ENCODE measurements around the gene ENPP6.

ENPP6 gene

GRCh38 chr4:184094532-184095159 is 123.0 kb downstream of the ENPP6 start:
- Mint-ChIP-seq H3K9me3 (no peaks in the 10 kb centered on the region), H3K36me3 (ENCODE audit: low read depth) (no peaks in the 10 kb centered on the region), H3K4me3 (no peak overlapping the region), H3K4me1 (ENCODE audit: low read depth) (peaks cover 5% of the 10 kb centered on the region), H3K27me3 (no peaks in the 10 kb centered on the region), H3K27ac (no peak overlapping the region)
- intact Hi-C loops (cut with micrococcal nuclease) = no loop called here

DNA sequence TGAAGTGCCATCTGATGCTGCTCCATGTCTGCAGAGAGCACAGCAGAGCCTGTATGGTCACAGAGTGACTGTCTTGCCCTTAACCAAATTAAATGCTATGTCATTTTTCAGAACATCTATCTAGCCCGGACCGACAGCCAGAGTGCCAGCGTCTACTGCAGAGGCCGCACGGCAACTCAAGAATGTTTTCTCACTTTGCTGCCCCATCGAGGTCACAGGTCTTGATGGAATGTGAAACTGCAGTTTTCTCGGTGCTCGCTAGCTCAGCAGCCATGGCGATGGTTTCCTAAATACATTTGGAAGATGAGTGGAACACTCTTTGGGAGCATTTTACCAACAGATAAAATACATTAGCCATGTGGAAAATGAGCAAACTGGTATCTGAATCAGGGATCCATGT is 125.7 kb downstream of the ENPP6 start:
- no peak overlapping the region for H3K27ac Mint-ChIP-seq
- no peaks in the 10 kb centered on the region for H3K9me3 Mint-ChIP-seq
- H3K27me3 Mint-ChIP-seq = peaks cover 7% of the 10 kb centered on the region
- H3K4me1 Mint-ChIP-seq (ENCODE audit: low read depth) = peaks cover under 1% of the 10 kb centered on the region
- H3K4me3 Mint-ChIP-seq = no peak overlapping the region
- no peaks in the 10 kb centered on the region for H3K36me3 Mint-ChIP-seq (ENCODE audit: low read depth)
- intact Hi-C loops (cut with micrococcal nuclease) = no loop called here

DNA sequence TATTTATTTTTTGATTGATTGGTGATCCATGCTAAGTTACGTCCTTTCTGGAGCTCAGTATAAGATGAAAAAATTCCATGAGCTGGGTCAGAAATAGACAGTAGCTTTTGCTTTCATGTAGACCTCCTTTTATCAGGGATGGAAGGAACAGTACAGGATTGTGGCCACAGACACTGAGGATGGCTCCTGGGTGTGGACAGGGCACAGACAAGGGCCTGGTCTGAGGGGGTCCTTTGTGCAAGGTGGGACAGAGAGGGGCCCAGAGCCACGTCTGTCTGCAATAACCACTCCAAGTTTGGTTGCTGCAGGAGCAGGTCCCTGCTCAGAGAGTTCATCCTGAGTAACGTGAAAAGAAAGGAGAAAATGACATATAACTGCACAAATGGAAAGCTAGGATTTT is 127.1 kb downstream of the ENPP6 start:
- intact Hi-C loops (cut with micrococcal nuclease) = no loop called here
- no peak overlapping the region for H3K27ac Mint-ChIP-seq
- no peaks in the 10 kb centered on the region for H3K9me3 Mint-ChIP-seq
- H3K4me1 Mint-ChIP-seq (ENCODE audit: low read depth) = no peaks in the 10 kb centered on the region
- peaks cover 7% of the 10 kb centered on the region for H3K27me3 Mint-ChIP-seq
- no peaks in the 10 kb centered on the region for H3K36me3 Mint-ChIP-seq (ENCODE audit: low read depth)
- H3K4me3 Mint-ChIP-seq = no peak overlapping the region

- H3K36me3 Mint-ChIP-seq (ENCODE audit: low read depth) = no peaks in the 10 kb centered on the region
- intact Hi-C loops (cut with micrococcal nuclease) = no loop called here
- H3K4me3 Mint-ChIP-seq = no peak overlapping the region
- H3K27ac Mint-ChIP-seq = no peak overlapping the region
- H3K4me1 Mint-ChIP-seq (ENCODE audit: low read depth) = no peaks in the 10 kb centered on the region
- H3K27me3 Mint-ChIP-seq = peaks cover 6% of the 10 kb centered on the region
- no peaks in the 10 kb centered on the region for H3K9me3 Mint-ChIP-seq
These were observed 137.0 kb downstream of the ENPP6 start for GRCh38 chr4:184080674-184081073.

GRCh38 chr4:184074677-184075388 is 142.8 kb downstream of the ENPP6 start:
- H3K27me3 Mint-ChIP-seq = peaks cover 2% of the 10 kb centered on the region
- no peak overlapping the region for H3K27ac Mint-ChIP-seq

GRCh38 chr4:184067931-184068554 is 149.6 kb downstream of the ENPP6 start:
- Mint-ChIP-seq H3K4me3 (no peak overlapping the region), H3K4me1 (ENCODE audit: low read depth) (no peaks in the 10 kb centered on the region), H3K36me3 (ENCODE audit: low read depth) (no peaks in the 10 kb centered on the region), H3K9me3 (peaks cover 13% of the 10 kb centered on the region), H3K27ac (no peak overlapping the region), H3K27me3 (peaks cover 1% of the 10 kb centered on the region)
- intact Hi-C loops (cut with micrococcal nuclease) = no loop called here

More at GRCh38 chr4:184074677-184075388, 142.8 kb downstream of the ENPP6 start:
- H3K4me3 Mint-ChIP-seq = no peak overlapping the region
- H3K36me3 Mint-ChIP-seq (ENCODE audit: low read depth) = no peaks in the 10 kb centered on the region
- peaks cover 18% of the 10 kb centered on the region for H3K9me3 Mint-ChIP-seq
- no peaks in the 10 kb centered on the region for H3K4me1 Mint-ChIP-seq (ENCODE audit: low read depth)
- intact Hi-C loops (cut with micrococcal nuclease) = no loop called here

DNA sequence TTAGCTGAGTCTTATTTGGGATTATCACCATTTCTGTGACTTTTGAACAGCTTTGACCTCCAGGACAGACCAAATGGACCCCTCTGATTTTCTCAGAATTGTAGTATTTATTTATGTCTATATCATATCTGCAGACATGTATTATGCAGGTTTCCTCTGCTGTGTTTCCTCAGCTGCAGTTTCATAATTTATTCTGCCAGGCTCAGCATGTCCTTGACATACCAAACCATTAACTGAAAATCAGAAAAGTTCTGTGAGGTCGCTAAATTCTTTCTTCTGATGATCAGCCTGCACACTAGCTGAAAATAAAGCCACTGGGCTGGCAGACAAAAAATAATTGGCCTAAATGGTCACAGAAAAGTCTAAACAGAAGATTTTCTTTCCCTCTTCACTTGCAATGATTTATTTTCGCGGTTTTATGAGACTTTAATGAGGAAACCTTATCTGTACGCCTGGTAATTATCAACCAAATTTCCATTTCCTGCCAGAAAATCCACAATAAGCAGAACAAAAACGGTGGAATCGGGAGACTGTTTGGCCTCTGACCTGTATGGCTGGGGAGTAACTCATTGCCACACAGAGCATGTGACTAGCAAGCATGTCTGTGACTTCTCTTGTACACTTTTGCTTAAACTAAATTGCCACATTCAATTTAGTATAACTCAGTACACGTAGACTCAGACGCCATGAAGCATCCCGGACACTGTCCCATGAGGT is 150.9 kb downstream of the ENPP6 start:
- H3K27ac Mint-ChIP-seq = no peak overlapping the region
- H3K9me3 Mint-ChIP-seq = peaks cover 5% of the 10 kb centered on the region
- H3K4me1 Mint-ChIP-seq (ENCODE audit: low read depth) = no peaks in the 10 kb centered on the region
- no peaks in the 10 kb centered on the region for H3K36me3 Mint-ChIP-seq (ENCODE audit: low read depth)
- intact Hi-C loops (cut with micrococcal nuclease) = no loop called here
- H3K4me3 Mint-ChIP-seq = no peak overlapping the region
- H3K27me3 Mint-ChIP-seq = peaks cover 1% of the 10 kb centered on the region

- intact Hi-C loops (cut with micrococcal nuclease) = no loop called here
- Mint-ChIP-seq H3K9me3 (no peaks in the 10 kb centered on the region), H3K36me3 (ENCODE audit: low read depth) (no peaks in the 10 kb centered on the region), H3K27me3 (peaks cover 1% of the 10 kb centered on the region), H3K27ac (no peak overlapping the region), H3K4me3 (no peak overlapping the region), H3K4me1 (ENCODE audit: low read depth) (no peaks in the 10 kb centered on the region)
These were observed 152.8 kb downstream of the ENPP6 start for GRCh38 chr4:184064877-184065276.

DNA sequence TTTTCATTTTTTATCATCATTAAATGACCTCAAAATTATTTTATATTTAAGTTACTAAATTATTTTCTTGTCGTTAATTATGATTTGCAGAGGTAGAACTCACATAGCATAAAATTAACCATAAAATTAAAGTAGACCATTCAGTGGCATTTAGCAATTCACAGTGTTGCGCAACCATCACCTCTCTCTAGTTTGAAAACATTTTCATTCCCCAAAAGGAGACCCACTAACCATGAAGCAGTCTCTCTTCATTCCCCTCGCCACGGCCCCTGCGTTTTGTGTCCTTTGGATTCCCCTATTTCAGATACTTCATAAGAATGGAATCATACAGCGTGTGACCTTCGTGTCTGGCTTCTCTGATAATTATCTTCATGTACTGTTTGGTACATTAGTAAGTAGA is 154.9 kb downstream of the ENPP6 start:
- H3K36me3 Mint-ChIP-seq (ENCODE audit: low read depth) = no peaks in the 10 kb centered on the region
- no peak overlapping the region for H3K4me3 Mint-ChIP-seq
- peaks cover 2% of the 10 kb centered on the region for H3K27me3 Mint-ChIP-seq
- H3K27ac Mint-ChIP-seq = no peak overlapping the region
- H3K4me1 Mint-ChIP-seq (ENCODE audit: low read depth) = no peaks in the 10 kb centered on the region
- no peaks in the 10 kb centered on the region for H3K9me3 Mint-ChIP-seq
- intact Hi-C loops (cut with micrococcal nuclease) = no loop called here

DNA sequence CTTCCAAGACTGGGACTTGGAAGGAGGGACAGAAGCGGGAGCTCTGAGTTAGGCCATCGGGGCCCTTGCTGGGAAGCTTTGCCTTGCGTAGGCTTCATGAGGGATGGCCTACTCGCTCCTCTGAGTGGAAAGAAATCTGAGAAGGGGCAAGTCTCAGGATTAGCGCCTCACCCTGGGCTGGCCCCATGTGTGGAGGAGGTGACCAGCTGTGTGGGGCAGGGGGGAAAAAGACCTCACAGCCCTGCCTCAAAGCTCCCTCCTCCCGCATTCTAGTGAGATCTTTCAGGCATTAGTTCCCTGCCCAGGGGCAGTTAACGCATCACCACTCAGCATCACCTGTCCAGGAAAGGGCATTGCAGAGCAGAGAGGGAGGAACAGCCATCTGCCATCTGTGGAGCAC is 156.1 kb downstream of the ENPP6 start:
- intact Hi-C loops (cut with micrococcal nuclease) = no loop called here
- Mint-ChIP-seq H3K27ac (no peak overlapping the region), H3K4me3 (no peak overlapping the region), H3K36me3 (ENCODE audit: low read depth) (no peaks in the 10 kb centered on the region), H3K27me3 (peaks cover 2% of the 10 kb centered on the region), H3K9me3 (no peaks in the 10 kb centered on the region), H3K4me1 (ENCODE audit: low read depth) (no peaks in the 10 kb centered on the region)

GRCh38 chr4:184059099-184059498 is 158.6 kb downstream of the ENPP6 start:
- intact Hi-C loops (cut with micrococcal nuclease) = no loop called here
- Mint-ChIP-seq H3K36me3 (ENCODE audit: low read depth) (no peaks in the 10 kb centered on the region), H3K4me1 (ENCODE audit: low read depth) (no peaks in the 10 kb centered on the region)

GRCh38 chr4:184058026-184058425 is 159.6 kb downstream of the ENPP6 start:
- Mint-ChIP-seq H3K4me1 (ENCODE audit: low read depth) (no peaks in the 10 kb centered on the region), H3K4me3 (no peak overlapping the region), H3K27ac (no peak overlapping the region), H3K36me3 (ENCODE audit: low read depth) (no peaks in the 10 kb centered on the region), H3K27me3 (peaks cover 2% of the 10 kb centered on the region), H3K9me3 (no peaks in the 10 kb centered on the region)
- intact Hi-C loops (cut with micrococcal nuclease) = no loop called here

More at GRCh38 chr4:184059099-184059498, 158.6 kb downstream of the ENPP6 start:
- Mint-ChIP-seq H3K4me3 (no peak overlapping the region), H3K27me3 (peaks cover 2% of the 10 kb centered on the region), H3K9me3 (no peaks in the 10 kb centered on the region), H3K27ac (no peak overlapping the region)

GRCh38 chr4:184056877-184057276 is 160.8 kb downstream of the ENPP6 start:
- no peaks in the 10 kb centered on the region for H3K9me3 Mint-ChIP-seq
- no peaks in the 10 kb centered on the region for H3K36me3 Mint-ChIP-seq (ENCODE audit: low read depth)
- H3K27ac Mint-ChIP-seq = no peak overlapping the region
- H3K4me3 Mint-ChIP-seq = no peak overlapping the region
- peaks cover 2% of the 10 kb centered on the region for H3K27me3 Mint-ChIP-seq
- intact Hi-C loops (cut with micrococcal nuclease) = no loop called here
- H3K4me1 Mint-ChIP-seq (ENCODE audit: low read depth) = no peaks in the 10 kb centered on the region

- no peaks in the 10 kb centered on the region for H3K9me3 Mint-ChIP-seq
- H3K4me1 Mint-ChIP-seq (ENCODE audit: low read depth) = no peaks in the 10 kb centered on the region
- H3K4me3 Mint-ChIP-seq = no peak overlapping the region
- H3K27me3 Mint-ChIP-seq = peaks cover 2% of the 10 kb centered on the region
- no peaks in the 10 kb centered on the region for H3K36me3 Mint-ChIP-seq (ENCODE audit: low read depth)
- intact Hi-C loops (cut with micrococcal nuclease) = no loop called here
- H3K27ac Mint-ChIP-seq = no peak overlapping the region
These were observed 164.2 kb downstream of the ENPP6 start for GRCh38 chr4:184053434-184053833.

All from dendritic cell treated with granulocyte-macrophage colony-stimulating factor and Interleukin-4, amounts not matched to agents 40 ng/mL and 50 ng/mL, for 4 days (primary cell).